HCEC 1CT (cell line): ENCODE results near the gene PRDM2.

Source experiments
- DNase-seq: peaks from one replicate; pipeline ENCODE4 v3.0.0-alpha.2; 2017

The PRDM2 gene

DNA sequence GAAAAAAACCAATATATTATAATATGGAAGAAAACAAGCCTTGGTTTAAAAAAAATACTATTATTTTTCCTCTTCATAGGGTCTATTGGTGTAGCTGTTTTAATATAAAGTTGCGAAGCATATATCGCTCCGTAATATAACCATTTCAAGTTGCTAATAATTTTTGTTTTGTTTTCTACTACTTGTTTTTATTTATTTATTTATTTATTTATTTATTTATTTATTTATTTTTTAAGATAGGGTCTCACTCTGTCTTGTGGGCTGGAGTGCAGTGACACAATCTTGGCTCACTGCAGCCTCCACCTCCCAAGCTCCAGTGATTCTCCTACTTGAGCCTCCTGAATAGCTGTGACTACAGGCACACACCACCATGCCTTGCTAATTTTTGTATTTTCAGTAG lies 46.4 kb downstream of the PRDM2 start:
- no peak for DNase-seq

DNA sequence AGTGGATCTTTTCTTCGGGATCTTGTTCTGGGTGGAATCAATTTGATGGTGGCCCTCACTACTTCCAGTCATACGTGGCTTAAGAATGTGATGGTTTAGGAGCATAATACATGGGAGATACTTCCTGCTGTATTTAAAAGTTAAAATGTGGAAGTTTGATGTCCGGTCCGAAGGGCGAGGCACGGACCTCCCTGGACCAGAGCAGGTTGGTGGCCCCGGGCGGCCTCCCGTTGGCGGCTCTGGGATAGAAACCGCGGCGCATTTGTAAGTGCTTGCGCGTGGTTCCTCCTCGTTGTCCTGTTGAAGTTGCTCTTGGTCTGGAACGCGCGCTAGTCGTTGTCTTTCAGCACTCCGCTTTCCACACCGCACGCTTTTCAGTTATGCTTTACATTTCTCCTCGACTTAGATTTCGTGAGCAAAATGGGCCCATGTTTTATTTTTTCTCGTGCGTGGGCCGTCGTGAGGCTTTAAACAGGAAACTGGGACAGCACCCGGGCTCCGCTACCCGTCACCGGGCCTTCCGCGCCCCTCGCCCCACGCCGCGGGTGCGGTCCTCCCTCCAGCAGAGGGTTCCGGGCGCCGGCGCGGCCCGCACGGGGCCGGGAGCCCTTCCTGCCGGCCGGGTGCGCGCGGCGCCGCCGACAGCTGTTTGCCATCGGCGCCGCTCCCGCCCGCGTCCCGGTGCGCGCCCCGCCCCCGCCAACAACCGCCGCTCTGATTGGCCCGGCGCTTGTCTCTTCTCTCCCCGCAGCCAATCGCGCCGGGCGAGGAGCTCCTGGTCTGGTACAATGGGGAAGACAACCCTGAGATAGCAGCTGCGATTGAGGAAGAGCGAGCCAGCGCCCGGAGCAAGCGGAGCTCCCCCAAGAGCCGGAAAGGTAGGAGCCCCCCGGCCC lies 48.9 kb downstream of the PRDM2 start:
- DNase-seq, result peak; percentile 97

DNA sequence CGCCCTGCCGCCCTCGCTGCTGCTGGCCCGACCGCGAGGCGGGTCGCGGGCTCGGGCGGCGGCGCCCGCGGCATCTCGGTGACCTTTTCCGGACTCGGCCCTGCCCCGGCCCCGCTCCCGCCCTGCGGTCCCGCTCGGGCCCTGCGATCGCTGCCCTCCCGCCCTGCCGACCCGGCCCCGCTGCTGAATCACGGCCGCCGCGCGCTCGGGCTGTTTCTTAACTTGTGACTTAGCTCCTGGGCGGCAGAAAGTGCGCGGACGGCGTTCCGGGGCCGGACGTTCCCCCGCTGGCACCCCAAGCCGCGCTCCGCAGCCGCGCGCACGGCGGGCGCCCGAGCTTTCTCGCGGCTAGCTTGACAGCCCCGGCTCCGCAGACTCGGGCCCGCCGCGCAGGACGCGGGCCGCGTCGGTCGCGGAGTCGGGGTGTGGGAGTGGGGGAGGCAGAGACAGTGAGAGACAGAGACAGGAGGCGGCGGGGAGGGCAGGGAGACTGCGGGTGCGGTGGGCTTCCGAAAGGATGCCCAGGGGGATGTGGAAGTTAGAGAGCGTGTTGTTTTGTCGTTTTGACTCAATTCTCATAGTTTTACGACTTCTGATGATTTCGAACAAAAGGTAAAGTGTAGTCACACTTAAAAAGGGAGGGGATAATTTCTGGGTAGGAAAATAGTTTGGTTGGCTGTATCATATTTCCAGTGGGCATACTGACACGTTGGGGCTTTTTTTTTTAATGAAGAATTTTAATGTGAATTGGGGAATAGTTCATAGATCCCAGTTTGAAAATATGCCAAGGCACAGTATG lies 49.8 kb downstream of the PRDM2 start:
- DNase-seq, result peak; percentile 60

DNA sequence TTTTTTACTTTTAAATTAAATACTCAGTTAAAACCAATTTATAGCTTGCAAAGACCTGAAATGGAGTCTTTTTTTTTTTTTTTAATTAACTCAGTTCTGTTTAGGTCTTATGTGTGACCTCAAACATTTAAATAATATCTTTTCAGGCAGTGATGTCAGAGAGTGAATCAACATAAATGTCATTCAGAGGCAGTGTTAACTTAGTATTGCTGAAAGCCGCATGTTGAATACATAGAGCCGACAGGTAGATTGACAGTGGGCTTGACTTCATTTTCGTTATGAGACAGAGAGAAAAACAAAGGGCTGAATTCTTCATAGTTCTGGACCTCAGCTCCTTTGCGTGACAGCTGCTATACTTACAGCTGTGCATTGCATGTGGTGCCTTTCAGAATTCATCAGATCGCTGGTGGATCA lies 51.5 kb downstream of the PRDM2 start:
- no peak for DNase-seq

DNA sequence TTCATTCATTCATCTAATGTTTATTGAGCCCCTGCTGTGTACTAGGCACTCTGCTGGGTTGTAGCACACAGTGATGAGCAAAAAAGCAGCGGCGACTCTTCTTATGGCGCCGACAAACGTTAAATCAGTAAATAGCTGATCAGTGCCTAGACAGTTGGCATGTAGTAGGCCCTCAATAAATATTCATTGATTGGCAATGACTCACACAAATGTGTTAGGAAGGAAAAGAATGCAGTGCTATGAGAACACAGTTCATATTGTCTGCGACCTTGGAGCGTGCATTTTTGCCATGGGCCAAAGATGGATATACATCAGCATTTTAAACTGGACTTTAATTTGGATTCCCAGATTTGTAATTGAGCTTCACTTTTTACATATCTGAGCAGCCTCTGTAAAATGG lies 52.0 kb downstream of the PRDM2 start:
- DNase-seq, result no peak

DNA sequence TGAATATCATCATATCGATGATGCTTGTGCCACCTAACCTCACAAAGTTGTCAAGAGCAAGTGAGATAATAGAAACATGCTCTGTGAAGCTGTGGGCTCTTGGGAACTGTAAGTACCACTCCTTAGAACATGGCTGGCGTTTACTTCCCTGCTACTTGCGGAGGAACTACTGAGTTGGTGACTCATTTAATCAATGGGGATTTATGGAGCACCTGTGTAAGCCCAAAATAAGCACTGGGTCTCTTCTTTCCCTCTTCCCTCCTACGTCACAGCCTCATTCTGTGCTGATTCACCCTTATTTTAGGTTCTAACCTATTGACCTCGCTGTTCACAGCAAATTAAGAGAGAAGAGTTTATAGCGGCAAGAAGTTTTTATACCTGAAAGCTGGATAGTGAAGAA lies 52.9 kb downstream of the PRDM2 start:
- no peak for DNase-seq

DNA sequence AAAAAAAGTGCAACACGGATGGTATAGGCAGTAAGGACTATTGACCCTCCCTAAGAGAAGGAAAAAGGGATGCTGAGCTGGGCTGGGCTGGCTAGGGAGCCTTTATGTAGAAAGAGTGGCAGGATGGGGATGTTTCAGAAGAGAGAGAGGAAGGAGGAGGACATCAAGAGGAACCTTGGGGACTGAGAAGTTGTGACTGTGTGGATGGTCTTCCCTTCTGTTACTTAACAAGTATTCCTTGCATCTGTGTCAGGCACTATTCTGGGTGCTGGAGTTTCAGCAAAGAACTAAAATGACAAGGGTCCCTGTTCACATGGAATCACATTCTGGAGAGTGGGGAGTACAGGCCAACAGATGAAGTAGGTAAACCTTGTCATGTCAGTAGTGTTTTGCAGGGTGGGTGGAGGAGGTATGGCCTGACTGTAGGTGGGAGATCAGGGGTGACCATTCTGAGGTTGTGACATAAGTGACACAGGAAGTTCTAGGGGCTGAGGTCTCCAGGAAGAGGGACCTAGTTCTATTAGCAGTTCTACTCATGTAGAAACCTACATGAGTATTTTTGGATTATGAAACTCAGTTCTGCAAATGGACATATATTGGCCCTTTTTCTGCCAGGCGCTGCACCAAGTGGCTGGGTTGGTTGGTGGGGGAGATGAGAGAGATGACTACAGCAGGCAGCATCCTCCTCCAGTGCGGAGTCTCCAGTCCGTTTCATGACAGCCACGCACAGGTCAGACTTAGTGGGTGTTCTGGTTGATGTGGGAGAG lies 53.8 kb downstream of the PRDM2 start:
- DNase-seq, result no peak

DNA sequence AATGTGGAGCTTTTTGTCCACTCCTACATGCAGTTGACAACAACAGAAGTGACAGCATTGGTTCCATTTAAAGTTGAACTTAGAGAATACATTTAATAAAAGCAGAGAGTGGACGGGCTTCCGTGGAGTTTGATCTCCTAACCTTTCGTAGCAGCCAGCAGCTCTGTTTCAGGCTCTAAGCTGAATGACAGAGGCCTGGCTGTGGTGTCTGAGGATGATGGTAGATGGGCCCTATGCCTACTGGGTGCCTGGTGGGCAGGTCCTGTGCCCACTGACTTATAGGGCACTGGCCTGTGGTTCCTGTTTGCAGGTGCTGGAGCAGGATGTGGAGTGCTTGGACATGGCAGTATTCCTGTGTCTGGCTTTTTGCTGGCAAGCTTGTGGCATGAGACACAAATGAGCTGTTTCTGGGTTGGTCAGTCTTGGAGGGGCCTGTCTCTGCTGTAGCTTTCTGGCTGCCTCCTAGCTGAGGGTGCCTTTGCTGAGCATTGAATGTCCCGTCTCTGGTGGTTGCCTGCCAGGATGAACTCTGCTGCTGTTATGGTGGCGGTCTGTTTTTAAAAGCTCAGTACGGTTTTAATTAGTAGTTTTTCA lies 54.6 kb downstream of the PRDM2 start:
- DNase-seq, result no peak

DNA sequence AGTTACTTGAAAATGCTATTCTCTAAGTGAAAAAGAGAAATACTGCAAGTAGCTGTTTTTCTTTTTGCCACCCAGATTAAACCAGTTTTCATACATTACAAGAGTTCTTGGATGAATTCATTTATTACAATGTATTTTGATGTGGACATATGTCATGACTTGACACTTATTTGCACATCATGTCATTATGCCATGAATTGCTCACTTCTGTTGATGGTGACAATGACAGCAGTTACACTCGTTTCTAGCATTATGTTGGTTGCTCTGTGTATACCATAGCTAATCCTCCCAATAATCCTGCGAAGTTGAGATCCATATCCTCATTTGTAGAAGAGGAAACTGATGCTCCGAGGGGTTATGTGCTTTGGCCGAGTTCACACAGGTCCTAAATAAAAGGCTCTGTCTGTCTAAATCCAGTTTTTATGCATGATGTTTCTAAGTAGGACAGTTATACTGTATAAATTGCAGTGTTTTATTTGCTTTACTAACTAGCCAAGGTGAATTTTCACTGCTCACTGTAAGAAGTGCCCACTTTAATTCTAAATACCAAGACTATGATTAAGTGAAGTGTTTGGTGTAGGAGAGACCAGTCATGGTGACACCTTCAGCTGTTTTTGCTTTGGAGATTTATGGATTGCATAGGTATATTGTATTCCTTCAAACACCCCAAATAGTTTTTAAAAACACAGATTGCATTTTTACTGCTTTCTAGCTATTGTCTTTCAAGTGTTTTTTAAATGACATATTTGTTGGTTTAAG lies 56.7 kb downstream of the PRDM2 start:
- DNase-seq, result no peak

DNA sequence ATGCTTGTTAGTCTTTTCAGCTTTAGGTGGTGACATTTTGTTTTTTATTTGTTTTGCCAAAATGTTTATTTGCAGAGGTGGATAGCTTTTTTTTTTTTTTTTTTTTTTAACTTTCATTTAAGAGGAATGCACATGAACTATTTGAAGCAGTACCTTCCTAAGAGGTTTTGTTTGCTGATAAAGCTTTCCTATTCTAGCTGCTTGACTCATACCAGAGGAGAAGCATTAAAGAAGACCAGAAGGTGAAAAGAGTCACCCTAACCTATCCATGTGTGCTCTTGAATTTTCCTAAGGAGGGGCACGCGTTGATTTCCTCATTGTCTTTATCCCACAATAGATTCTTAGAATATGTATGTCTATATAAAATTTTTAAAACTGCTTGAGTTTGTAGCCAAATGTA lies 57.7 kb downstream of the PRDM2 start:
- DNase-seq, result no peak

DNA sequence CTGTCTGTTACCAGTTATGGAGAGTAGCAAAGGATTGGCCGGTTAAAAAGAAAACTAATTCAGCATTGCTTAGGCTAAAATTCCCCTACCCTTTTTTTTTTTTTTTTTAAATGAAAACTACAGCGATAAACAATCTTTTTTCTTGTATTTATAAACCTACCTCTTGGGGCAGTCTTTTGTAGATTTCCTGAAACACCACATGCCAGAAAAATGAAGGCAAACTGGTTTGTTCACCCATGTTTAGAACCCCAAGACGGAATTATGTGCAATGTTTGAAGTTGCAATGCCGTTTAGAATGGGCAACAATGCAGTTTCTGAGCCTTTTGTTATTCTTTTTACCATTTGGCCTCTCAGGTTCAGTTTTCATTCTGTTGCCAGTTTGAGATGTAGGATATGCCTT lies 59.1 kb downstream of the PRDM2 start:
- no peak for DNase-seq

DNA sequence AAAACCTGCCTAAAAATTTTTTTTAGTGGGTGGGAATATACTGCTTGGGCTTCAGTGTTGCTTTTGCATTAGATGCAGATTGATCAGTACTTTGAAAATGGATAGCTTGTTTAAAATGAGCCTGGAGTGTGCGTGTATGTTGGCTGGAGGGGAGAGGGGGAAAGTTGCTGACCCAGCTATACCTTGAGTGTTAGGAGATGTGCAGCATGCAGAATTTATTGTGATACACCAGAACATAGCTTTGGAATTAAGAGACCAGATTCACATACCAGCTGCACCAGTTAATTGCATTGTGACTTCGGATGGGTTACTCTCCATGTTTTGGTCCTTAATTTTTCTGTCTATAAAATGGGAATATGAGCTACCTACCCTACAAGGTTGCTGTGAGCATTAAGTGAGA lies 60.4 kb downstream of the PRDM2 start:
- no peak for DNase-seq

DNA sequence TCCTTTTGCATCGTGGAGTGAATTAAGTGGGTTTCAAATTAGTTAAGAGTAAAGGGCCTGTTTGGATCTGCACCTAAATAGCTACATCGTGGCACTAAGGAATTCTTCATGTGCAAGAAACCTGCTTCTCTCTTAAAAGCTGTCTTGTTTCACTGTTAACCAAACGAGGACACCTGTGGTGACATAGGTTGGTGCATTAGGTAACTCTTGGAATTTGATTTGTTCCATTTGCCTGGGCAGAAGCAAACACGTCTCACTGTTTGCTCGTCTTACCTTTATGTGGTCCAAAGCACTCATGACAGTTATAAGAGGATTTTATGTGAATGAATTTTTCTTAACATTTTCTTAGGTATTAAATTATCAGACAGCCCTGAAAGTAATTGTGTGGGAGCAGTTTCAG lies 60.9 kb downstream of the PRDM2 start:
- no peak for DNase-seq

DNA sequence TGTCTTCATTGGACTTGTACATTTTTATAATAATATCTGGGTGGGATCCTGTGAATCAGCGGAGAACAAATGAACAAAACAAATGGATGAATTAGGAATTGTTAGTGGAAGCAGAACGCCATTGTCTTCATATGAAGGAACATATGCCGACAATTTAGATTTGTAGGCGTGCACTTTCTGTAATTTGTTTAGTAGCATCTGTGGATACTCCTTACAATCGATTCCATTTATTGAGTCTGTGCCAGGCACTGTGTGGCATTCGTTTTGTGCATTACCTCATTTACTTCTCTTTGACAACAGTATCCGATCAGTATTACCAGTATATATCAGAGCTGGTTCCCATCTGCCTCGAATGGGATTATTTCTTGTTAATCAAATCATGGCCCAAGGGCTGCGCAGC lies 61.9 kb downstream of the PRDM2 start:
- DNase-seq, result no peak

DNA sequence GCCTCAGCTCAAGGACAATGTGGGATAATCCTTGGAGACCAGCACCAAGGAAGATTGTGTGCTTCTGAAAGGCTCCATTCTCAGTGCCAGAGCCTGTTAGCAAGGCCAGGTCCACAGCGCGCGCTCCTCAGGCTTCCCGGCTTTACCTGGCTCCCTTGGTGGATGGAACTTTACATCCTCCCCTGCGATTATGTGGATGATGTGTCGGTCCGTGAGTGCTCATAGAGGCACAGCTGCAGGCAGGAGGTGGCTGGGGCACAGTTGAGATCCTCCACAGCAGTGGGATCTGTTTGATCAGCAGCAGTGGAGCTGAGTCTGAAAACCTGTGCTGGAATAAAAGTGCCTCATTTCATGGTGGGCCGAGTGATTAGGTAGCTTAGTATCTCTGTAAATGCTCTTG lies 62.7 kb downstream of the PRDM2 start:
- no peak for DNase-seq

DNA sequence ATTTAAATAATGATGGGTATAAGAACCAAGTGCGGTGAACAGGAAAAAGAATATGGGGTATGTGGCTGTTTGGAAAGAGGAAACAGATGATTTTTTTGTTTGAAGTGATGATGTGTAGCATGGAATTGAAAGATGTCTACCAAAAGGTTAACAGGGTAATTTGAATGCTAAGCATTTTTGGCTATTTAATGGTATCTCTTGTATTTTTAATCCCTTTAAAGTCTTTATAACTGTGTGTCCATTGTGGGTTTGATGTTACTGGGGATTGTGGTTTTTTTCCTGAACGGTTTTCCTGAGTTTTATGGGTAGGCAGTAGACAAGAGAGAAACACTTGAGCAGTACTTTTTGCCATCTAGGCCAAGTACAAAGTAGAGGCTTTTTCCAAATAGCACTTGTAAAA lies 63.2 kb downstream of the PRDM2 start:
- DNase-seq, result no peak

DNA sequence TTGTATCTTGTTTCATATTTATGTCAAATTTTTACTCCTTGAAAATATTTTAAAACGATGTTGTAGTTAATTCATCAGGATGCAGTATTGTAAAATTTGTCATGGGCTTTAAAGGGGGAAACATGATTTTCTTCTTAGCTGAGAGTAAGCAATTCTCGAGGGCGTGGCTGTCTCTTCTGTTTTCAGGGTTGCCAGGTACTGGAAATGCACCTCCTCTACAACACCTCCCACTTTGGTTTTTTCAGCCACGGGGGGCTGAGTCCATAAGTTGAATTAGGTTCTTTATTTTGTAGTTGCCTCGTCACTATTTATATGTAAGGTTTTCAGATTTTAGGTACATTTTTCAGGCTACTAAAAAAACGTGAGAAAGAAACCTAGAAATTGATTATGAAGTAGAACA lies 64.0 kb downstream of the PRDM2 start:
- no peak for DNase-seq

DNA sequence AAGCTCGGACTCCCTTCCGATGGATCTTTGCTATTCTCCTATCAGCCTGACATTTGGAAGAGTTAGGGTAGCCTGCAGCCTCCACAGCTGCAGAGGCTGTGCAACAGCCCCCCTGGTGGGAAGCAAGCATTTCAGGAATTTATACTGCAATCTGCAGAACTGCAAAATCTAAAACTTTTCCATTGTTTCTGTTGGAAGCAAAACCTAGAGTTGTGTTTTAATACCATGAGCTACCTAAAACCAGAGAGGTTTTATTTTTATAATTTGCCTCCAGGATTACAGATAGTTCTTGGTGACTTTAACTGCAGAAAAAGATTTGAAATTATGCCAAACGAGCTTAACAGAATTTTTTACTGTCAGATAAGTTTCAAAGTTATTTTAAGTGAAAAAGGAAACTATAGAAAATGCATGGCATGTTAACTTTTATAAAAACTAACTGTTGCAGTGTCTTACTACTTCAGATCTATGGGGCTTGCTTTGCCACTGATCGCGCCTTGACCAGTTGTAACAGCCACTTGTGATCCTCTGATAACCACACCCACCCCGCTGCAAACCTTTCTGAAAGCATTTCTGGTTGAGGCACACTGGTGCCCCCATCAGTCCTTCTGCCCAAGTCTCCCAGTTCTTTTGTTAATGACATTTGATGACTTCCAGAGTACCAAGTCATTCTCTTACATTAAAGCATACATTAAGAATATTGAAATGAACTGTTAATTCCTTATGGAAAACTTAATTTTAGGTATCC lies 64.8 kb downstream of the PRDM2 start:
- no peak for DNase-seq

DNA sequence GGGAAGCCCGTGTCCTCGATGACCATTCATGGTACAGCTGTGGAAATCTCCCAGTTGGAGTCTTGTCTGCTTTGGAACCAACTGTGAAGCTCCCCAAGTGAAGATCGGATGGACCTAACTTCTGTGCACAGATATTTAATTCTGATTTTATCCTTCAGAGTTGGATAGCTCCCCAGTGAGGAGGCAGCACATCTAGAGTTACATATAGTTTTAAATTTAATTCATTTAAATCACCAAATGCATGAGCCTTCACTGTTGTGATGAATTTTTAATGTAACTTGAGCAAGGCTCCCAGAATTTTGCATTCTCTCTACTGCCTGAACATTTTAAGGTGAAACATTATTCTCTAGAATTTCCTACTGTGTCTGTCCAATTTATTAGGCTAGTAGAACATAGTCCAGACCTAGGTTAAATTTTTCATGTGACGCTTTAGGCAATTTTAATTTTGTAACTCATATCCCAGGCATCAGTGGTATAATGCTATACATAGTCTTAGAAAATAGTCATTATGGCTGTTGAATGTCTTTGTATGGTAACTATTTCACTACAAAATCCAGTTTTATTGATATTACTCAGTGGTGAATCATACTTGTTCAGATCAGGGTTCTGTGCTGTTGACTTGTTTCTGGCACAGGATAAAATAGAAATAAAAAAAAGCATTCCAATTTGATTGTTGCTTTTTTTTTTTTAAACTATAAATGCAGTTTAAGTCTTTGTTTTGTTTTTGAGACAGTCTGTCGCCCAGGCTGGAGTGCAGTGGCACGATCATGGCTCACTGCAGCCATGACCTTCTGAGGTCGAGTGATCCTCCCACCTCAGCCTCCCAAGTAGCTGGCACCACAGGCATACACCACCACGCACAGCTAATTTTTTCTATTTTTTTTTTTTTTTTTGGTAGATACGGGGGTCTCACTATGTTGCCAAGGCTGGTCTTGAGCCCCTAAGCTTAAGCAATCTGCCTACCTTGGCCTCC lies 66.9 kb downstream of the PRDM2 start:
- DNase-seq, result peak; percentile 89

DNA sequence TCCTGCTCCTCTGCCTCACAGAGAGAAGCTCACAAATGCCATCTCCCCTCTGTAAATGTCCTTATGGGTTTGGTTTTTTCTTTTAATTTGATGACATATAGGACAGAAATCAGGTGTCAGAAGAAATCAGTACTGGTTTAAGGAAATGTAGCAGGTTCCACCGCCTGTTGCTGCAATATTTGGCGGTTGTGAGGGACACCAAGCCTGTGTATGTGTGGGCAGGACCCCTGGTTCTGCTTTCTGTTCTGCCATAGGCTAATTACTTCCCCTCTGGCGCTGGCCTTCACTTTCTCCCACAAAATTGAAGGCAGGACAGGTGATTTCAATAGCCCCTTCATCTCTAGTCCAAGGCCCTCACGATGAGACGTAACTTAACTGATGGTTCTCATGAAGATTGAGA lies 69.2 kb downstream of the PRDM2 start:
- DNase-seq, result no peak
